ENCODE measurements around the gene XXYLT1.

Gene XXYLT1

DNA sequence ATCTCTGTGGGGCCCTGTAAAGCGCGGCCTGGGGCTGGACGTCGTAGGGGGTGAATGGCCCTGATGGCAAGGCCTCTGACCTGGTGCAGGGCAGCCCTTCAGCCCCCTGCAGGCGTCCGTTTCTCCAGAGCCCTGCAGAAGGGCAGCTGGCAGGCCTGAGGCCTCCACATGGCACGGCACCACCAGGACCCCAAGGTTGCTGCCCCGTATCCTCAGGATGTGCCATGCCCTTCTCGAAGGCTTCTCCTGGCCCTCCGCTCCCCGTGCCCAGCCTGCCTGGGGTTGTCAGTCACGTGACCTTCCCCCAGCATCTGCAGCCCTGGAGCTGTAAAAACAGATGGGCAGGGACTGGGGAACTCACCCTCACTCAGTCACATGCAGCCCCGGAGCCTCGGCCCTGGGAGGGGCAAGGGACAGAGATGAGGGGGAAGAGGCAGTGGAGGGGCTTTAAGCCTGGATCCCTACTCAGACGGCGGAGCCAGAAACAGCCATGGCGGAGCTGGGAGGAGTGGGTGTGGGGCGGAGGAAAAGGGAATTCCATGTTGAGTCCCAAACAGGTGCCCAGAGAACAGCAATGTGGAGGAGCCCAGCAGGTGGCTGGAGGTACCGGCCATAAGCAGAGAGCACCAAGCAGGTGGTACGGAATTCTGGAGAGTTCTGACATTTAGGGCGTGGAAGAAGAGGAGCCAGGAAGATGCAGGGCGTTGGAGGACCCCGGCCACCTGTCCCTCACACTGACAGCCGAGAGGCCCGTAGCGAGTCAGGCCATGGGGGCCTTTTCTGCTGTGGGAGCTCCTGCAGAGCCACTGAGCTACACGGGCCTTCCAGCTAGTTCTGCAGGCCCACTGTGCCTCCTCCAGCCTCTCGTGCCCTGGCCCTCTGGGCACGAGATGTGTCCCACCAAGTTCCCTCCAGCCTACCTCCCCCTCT, 193.1 kb downstream of the XXYLT1 start:
- DNase-seq (ENCODE audit: low read depth): no peak

DNA sequence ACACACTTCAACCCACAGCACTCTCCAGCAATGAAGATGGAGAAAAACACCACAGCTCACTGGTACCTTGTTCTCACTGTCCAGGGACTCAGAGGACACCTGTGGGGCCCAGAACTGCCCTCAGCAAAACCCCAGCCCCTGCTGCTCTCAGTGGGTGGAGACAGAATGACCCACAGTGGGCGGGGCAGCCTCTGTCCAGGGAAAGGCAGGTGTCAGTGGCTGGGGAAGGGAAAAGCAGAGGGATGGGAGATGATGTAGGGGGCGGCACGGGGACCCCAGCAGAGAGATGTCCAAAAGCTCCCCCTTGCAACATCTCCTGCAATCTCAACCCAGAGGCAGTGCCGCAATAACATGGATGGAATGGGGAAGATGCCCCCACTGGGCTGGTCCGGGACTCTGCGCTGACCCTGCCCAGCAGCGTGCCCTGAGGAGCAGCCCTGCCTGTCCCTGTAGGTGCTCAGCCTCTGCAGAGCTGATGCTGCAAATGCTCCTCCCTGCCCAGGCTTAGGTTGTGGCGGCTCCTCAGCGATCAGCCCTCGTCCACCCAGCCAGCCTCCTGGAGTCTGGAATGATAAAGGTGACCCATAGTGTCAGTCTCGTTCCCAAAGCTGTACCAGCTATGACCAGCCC, 193.9 kb downstream of the XXYLT1 start:
- no peak for DNase-seq (ENCODE audit: low read depth)

DNA sequence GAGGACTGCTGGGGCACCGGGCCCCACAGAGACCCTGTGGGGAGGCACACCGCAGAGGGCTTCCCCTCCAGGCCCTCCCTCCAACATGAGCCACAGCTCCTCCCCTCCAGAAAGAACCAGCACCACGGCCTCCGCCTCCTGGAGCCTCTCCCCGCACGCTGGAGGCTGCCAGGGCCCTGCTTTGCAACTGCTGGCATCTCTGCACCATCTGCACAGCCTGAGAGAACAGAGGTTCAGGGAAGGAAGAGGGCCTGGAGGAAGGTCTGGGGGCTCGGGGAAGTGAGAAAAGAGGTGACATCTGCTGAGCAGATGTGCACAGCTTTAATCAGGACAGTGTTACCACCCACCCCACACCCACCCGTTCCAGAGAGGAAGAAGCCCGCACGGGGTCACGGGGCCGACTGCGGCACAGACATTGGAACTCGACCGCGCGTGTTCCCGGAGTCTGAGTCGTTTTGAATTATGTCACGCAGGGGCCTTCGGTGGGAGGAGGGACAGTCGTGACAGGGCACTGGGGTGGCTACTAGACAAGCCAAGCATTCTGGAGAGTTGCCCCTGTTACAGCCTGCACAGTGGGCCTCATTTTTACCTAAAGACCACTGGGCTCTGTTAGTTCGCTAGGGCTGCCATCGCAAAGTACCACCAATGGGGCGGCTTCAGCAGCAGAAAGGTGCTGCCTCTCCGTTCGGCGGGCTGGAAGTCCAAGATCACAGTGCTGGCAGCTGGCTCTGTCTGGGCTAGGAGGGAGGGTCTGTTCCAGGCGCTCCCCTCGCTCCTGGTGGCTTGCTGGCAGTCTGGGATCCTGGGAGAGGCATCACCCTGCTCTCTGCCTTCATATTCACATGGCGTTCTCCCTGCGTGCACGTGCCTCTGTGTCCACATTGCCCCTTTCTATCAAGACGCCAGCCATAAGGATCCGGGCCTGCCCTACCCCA, 194.8 kb downstream of the XXYLT1 start:
- no peak for DNase-seq (ENCODE audit: low read depth)

DNA sequence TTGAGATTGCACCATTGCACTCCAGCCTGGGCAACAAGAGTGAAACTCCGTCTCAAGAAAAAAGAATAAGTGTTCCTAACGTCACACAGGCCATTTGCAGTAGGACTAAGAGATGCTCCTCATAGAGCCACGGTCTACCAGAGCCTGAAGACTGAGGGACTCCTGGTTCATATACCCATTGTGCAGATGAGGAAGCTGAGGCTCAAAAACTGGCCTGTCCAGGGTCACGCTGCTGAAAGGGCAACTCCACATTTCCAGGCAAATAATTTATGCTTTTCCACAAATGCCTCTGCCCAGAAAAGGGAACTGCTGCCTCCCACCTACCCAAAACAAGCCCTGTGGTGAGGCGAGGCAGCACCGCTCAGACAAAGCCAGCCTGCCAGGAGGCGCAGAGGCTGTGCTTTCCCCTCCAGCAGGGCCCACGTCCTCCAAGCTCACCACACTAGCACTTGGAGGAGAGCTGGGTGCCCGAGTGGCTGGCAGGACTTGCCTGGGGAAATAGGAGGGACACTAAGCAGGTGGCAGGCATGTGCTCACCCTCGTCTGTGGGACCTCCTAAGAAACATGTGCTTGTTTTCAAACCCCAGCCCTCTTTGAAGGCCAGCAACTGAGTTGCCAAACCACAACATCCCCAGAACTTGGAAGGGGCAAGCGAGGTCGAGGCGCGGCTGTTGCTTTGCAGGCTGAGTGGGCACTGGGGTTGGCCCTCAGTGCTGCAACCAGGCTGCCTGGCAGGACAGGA, 195.6 kb downstream of the XXYLT1 start:
- DNase-seq (ENCODE audit: low read depth): no peak

DNA sequence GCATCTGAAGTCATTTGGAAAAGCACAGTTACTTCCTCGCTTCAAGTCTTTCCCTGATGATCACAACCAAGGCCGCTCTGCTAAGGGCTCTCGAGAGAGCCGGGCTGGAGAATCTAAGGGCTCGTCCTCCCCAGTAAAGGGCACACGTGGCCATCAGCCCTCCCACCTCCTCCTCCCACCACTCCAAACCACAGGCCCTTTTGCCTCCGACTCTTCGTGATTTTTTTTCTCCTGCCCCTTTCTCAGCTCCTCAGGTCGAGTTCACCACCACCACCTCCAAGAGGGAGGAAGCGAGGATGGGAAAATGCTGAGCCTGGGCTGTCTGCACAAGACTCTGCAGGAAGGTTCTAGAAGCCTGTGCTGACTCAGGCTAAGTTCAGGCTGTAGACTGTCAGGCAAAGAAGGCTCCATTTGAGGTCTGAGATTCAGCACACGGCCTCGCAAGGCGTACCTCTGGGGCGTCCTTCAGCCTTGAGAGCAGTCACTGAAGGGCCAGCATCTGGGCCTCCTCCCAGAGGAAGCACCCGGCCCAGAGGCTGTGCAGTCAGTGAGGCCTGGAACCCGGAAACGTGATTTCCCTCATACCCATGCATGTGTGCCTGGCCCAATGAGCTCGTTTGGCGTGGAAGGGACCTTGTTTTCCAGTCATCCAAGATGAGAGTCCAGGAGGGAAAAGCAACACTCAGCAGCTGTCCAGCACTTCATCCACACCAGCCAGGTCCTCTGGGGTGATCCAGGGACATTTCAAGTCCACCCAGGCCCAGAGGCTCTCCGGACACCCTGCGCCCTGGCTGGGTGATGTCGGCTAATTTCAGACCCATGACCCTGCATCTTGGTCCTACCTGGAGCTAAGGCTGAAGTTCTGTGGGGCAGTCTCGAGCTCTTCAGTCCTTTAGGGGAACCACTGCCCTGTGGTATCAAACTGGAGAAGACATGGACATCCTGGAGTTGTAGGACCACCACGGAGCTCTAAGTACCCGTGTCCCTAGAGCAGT, 196.8 kb downstream of the XXYLT1 start:
- no peak for DNase-seq (ENCODE audit: low read depth)

DNA sequence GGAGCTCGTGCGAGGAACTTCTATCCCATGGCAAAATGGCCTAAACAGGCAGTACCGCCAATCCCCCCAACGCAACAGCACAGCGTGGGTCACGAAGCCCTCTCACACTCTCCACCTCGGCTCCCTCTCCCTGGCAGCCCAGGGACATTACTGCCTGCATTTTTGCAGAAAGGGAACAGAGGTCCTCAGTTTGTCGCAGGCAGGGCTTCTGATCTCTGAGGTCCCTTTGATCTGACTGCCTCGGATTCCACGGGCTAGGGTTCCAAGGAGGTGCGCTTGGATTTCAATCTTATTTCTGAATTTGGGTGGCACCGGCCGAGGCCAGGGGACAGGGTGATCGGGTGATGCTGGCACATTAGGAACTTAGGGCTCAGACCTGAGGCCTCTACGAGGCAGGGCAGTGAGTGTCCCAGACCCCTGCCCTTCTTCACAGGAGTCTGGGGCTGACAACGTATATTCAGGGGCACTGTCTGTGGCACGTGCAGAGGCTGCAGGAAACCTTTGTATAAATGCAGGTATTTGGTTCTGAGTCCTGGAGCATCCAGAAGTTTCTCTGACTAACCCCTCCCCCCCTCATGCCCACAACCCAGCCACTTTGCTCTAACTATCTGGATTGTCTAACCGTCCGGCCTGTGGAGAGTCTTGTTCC, 197.9 kb downstream of the XXYLT1 start:
- no peak for DNase-seq (ENCODE audit: low read depth)

DNA sequence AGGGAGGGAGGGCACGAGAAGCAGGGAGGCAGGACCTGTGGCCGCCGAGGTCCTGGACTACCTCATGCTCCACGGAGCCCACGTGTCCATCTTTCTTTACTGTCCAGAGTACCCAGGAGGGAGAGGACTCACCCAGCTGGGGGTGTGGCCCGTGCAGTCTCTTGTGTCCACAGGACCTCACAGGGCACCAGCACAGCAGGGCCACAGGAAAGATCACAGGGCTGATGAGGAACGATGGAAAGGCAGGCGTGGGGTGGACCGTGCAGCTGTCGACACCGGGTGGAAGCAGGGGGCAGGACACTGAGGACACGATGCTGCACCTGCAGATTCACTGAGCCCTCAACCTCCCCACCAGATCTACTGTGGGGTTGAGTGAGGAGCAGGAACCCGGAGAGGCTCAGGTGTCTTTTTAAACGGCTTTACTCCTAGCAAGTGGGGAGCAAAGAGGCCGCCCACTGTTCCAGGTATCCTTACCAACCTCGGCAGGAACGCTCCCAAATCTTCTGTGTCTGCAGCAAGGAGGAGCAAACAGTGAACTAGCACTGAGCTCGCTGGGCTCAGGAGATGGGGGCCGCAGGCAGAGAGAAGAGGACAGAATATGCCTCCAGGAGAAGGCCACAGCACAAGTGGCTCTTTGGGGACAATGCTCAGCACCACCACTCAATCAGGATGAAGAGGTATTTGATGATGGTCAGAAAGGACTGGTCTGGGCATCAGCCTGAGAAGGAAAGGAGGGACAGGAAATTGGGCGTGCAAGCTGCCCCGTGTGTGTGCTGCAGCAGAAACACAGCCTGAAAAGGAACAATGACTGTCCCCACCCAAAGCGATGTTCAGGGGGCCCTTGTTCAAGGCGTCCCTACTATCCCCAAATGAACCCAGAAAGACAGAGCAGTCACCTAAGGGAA, 198.8 kb downstream of the XXYLT1 start:
- DNase-seq (ENCODE audit: low read depth): no peak

DNA sequence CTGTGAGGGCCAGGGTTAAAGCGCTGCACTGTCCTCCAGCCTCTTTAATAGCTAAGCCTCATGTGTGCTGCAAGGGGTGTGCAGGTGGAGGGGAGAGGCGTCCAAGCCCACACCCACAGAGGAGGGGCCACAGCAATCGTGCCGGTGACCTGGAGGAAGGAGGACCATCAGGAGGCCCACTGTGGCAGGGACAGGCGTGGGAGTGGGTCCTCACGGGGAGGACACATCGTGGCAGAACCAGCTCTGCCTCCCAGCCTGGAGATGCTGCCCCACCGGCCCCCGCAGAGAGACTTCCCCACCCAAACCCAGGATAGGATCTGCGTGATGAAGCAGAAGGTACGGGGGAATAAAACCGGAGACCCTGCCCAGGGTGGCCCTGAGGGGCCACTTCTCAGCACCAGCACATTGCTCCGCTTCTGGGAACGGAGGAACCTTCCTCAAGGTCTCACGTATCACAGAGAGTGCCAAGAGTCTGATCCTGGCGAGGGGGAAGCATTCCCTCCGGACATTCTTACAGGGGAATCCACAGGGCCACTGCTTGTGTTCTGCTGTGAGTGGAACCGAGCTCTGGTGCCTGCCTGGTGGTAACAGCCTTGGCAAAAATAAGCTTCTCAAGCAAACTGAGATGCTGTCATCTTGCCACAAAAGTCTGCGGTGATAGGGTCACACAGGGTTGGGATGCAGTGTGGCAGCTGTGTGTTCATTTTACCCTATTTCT, 199.8 kb downstream of the XXYLT1 start:
- no peak for DNase-seq (ENCODE audit: low read depth)

DNA sequence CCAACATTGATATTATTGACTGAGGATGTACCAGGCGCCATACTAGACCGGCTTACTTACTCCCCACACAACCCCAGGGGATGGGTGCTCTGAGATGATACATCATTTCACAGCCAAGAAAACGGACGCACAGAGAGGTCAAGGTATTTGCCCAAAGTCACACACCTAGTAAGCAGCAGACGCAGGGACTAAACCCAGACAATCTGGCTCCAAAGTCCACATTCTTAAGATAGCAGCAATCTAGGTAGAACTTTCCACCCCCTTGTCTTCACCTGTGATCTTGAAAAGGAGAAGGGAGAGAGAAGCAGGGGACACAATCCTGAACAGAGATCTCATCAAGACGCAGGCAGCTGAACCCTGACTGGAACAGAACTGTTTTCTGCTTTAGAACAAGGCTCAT, 200.6 kb downstream of the XXYLT1 start:
- DNase-seq (ENCODE audit: low read depth): no peak

DNA sequence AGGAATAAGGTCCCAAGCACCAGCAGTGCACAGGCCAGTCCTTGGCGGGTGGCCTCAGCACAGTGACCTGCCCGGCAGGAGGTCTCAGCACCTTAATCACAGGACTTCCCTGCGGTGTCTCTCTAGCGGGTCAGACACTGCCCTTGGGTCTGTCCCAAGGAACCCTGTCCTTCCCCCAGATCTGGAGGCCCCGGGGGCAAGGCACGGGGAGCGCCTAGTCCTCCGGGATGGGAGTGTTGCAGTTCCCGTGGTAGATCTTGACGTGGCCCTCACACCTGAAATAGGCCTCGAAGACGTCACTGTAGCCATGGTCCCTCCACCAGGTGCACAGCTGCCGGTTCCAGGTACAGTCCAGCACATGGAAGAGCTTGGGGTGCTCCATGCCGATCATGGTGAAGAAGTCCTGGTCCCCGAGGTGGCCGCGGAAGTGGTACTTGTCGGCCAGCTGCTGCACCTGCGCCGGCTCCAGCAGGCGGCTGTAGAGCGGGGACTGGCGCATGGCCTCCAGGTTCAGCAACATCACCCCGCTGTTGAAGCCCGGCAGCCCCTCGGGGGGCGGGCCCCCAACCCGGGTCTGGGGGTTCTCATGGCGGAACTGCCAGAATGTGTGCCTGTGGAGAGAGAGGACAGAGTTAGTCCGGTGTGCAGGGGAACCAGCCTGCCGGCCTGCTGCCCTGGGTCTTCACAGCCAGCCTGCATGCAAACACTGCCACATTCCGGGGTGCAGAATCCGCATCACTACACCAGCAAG, 201.3 kb downstream of the XXYLT1 start:
- DNase-seq (ENCODE audit: low read depth): no peak

DNA sequence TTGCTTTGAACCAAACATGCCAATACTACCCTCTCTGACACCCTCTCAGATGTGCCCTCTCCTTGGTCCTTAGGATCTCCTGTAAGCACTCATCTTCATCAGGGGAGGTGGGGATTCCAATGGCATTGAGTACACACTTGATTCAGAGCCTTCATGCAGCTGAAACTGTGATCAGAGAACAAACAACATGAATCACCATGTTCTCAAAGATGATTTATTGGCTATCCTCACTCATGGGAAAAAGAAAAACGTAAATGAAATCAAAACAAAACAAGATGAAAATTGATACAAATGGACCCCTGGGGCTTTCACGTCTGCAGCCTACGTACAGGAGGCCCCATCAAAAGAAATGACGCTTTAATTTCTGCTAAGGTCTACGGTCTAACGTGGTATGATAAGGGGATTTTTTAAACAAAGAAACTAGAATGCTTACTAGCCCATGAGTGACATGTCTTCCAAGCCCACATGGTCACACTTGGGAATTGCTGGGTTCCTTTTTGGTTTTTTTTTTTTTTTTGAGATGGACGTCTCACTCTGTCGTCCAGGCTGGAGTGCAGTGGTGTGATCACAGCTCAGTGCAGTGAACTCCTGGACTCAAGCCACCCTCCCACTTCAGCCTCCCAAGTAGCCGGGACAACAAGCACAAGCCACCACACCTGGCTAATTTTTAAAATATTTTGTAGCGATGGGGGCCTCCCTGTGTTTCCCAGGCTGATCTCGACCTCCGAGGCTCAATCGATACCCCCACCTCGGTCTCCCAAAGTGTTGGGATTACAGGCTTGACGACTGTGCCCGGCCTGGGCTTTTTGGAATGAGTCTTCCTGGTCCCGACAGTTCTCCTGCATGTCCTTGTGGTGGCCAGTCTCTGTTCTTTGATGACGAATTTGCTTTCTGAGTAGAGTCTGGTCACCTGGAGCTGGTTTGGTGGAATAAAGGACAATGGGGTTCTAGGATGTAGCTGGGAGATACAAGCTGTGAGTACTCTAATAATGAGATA, 202.6 kb downstream of the XXYLT1 start:
- no peak for DNase-seq (ENCODE audit: low read depth)

DNA sequence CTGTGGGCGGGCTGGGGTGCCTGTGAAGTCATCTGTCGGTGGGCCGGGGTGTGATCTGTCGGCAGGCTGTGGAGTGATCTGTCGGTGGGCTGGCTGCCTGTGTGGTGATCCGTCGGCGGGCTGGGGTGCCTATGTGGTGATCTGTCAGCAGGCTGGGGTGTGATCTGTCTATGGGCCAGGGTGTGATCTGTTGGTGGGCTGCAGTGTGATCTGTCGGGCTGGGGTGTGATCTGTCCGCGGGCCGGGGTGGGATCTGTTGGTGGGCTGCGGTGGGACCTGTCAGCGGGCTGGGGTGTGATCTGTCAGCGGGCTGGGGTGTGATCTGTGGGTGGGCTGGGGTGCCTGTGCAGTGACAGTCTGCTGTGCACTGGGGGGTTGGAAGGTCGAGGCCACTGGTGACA, 204.5 kb downstream of the XXYLT1 start:
- DNase-seq (ENCODE audit: low read depth): no peak

DNA sequence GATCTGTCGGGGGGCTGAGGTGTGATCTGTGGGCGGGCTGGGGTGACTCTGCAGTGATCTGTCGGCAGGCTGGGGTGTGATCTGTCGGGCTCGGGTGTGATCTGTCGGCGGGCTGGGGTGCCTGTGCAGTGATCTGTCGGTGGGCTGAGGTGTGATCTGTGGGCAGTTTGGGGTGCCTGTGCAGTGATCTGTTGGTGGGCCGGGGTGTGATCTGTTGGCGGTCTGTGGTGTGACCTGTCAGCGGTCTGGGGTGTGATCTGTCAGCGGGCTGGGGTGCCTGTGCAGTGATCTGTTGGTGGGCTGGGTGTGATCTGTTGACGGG, 205.1 kb downstream of the XXYLT1 start:
- no peak for DNase-seq (ENCODE audit: low read depth)

DNA sequence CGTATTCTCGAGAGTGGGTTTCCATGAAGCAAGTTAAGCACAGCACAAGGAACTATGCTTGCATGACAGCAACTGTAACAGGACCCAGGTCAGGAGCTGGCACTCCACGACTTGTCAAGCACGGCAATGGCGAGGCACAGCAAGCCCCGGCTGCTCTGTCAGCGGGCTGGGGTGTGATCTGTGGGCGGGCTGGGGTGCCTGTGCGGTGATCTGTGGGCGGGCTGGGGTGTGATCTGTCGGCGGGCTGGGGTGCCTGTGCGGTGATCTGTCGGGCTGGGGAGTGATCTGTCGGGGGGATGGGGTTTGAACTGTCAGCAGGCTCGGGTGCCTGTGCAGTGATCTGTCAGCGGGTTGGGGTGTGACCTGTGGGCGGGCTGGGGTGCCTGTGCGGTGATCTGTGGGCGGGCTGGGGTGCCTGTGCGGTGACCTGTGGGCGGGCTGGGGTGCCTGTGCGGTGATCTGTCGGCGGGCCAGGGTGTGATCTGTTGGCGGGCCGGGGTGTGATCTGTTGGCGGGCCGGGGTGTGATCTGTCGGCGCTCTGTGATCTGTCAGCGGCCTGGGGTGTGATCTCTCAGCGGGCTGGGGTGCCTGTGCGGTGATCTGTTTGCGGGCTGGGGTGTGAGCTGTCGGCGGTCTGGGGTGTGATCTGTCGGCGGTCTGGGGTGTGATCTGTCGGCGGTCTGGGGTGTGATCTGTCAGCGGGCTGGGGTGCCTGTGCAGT, 205.7 kb downstream of the XXYLT1 start:
- DNase-seq (ENCODE audit: low read depth): no peak

DNA sequence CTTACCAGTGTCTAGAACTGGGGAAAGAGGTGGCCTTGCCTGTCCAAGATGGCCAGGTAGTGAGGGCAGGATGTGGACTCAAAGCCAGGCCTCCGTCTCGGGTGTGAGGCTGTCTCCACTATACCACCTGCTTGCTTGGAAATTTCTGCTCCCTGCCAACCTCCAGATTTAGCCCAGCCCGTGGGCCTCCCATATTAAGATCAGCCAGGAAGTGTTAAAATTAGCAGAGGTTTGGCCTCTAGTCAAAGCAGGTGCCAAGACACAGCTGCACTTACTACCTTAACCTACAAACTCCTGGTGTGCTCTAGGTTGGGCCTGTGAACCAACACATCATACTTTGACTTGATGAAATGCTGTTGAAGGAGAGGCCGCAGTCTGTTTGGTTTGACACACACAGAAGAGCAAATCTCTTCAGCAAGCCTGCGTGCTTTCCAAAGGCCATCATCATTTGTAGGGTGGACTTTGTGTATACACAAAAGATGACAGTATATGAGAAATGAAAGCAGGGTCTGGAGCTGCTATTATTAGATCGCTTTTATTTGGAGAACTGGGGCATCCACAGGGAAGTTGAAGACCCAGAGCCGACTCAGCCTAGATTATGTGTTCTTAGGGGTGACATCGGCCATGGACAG, 206.5 kb downstream of the XXYLT1 start:
- no peak for DNase-seq (ENCODE audit: low read depth)
